Stimulated activated CD4-positive, alpha-beta T cell treated with anti-CD3 and anti-CD28 coated beads, Interleukin-4, amount 100 ng/mL, for 1 hour (primary cell): ENCODE measurements around the gene KIT.

Experiments
- DNase-seq: peaks from one replicate; pipeline ENCODE4 v3.0.0-alpha.2; 2020

The KIT gene

DNA sequence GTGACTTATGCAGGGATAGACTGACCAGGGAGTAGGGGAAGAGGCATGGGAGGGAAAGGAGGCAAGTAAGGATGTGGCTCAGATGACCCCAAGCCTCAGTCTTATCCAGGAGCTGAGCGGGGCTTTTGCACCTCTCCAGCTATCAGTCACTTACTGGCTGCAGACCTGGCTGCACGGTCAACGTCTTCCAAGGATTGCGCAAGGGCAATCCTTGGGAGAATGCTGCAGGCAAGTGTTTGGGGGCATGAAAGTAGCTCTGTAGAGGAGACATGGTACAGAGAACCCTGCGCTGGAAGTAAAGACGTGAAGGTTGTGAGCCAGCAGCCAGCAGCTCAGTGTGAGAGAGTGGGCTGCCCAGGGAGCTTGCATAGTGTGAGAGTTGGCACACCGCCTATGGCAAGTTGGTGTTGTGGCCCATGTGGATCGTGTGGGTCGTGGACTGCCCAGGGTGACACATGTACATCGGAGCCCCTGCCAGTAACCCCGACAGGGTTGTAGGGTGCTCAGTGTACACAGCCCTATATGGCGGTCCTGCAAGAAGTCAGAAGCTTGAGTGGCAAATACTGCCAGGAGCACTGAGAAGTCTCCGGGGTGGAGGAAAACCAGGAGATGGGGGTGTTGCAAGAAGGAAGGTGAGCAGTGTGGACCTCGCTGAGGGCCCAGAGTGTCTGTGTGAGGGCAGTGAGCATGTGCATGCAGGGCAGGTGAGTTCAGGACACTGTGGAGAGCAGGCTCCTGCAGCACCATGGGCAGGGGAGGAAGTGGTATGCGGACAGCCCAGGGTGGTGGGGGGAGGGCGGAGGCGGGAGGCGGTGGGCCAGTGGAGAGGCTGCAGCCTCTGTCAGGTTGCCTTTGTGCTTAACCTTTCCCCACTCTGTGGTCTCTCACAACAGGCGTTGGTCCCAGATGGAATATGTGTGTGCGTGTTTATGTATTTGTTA, 50.9 kb downstream of the KIT start:
- DNase-seq, result no peak

DNA sequence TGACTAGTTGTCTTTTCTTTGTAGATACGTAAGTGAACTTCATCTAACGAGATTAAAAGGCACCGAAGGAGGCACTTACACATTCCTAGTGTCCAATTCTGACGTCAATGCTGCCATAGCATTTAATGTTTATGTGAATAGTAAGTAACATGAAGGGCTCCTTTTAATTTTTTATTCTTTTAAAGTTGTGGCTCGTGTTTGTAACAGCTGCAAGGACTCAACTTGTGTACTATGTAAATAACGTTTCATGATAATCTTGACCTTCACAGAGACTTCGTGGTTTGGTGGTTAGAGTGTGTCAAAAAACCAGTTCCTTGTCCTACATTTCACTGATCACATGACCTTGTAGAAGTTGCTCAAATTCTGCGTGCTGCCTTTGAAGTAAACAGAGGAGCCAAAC, 51.6 kb downstream of the KIT start:
- DNase-seq, result no peak

DNA sequence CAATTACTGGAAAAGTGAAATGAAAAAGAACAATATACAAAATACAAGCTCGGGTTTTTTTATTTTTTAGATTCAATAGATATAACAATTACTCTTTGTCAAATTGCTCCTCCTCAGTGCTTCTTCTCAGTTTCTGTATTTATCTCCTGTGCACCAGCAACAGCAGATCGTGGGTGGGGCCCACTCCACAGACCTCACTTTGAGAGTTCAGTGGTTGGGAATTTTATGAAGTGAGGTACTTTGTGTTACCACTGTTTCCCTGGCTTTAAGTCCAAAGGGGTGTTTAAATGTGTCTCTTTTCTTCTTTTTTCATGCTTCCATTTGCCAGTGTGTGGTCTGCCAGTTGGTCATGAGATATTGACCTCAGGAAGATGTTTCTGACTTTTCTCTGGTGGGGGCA, 54.4 kb downstream of the KIT start:
- DNase-seq, result no peak

- no peak for DNase-seq
Measured at GRCh38 chr4:54714631-54715030, 56.9 kb downstream of the KIT start.

DNA sequence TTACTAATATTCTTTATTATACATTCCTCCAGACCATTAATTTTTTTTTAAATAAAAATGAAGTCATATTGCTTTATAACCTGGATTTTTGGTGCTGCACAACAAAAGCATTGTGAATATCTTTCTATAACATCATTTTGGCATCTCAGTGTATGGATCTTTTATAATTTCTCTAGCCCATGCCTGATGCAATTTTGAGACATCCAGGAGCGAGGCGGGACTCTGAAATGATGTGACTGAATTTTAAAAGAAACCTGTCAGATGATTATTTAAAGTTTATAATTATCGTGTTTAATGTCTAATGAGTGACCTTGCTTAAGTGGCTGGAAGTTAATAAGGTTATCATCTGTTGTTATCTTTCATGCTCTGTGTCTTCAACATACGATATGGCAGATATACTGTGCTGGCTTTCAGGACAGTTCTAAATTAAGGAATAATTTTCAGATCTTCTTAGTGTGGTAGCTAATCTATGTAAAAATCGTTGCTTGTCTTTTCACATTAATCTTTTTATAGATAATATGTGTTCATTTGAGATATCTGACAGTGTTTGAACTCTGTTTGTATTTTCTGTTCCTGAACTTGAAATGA, 58.8 kb downstream of the KIT start:
- no peak for DNase-seq

- DNase-seq, result no peak
Measured at GRCh38 chr4:54717694-54718093, 59.9 kb downstream of the KIT start.

GRCh38 chr4:54719378-54719777, 61.6 kb downstream of the KIT start:
- DNase-seq, result no peak

DNA sequence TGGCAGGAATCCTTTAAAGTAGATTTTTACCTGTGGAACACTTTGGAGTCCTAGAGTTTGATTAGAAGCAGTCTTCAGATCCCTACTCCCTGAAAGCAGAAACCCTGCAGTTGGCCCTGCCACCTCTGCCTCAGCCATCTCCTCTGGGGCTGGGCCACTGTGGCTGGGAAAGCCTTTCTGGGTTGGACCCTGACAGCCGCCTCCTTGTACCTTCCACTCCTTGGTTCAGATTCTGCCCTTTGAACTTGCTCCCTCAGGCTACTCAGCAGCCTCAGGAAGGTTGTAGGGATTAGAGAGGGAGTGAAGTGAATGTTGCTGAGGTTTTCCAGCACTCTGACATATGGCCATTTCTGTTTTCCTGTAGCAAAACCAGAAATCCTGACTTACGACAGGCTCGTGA, 65.5 kb downstream of the KIT start:
- no peak for DNase-seq

DNA sequence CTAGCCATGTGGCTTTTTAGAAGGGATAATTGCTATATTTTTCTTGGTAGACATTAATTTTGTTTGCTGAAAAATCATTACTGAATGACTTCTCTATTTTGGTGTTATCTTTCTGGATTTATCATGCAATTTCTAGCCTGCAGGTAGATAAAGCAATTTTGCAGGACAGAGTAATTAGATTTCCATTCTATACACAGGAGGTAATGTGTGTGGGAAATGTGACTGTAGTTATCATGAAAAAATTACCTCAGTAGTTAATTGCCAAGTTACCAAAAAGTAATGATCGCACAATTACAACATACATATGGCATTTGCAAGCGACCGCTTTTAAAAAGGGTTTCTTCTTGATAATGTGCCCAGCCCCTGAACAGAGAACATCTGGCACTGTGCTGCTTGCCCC, 66.1 kb downstream of the KIT start:
- DNase-seq, result no peak

GRCh38 chr4:54726907-54727306, 69.2 kb downstream of the KIT start:
- DNase-seq, result no peak

DNA sequence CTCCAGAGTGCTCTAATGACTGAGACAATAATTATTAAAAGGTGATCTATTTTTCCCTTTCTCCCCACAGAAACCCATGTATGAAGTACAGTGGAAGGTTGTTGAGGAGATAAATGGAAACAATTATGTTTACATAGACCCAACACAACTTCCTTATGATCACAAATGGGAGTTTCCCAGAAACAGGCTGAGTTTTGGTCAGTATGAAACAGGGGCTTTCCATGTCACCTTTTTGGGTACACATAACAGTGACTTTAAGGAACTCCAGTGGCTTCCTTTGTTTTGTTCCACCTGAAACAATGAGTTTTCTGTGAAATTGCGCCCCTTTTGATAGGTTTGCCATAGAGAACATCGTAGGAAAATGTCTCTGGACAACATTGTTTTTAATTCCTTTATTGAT, 69.6 kb downstream of the KIT start:
- no peak for DNase-seq

GRCh38 chr4:54728368-54728767, 70.6 kb downstream of the KIT start:
- no peak for DNase-seq

DNA sequence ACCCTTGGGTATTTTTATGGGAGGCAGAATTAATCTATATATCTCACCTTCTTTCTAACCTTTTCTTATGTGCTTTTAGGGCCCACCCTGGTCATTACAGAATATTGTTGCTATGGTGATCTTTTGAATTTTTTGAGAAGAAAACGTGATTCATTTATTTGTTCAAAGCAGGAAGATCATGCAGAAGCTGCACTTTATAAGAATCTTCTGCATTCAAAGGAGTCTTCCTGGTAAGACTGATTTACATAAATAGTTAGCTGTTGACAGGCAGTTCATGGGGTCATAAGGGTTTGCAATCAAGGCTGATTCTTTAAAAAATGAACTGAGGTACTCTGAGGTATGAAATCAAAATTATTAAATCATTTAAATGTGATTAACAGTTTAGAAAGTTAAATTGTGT, 71.5 kb downstream of the KIT start:
- DNase-seq, result no peak

- no peak for DNase-seq
Measured at GRCh38 chr4:54730581-54730980, 72.8 kb downstream of the KIT start.

GRCh38 chr4:54731552-54731951, 73.8 kb downstream of the KIT start:
- no peak for DNase-seq

GRCh38 chr4:54731976-54732375, 74.2 kb downstream of the KIT start:
- DNase-seq, result no peak

DNA sequence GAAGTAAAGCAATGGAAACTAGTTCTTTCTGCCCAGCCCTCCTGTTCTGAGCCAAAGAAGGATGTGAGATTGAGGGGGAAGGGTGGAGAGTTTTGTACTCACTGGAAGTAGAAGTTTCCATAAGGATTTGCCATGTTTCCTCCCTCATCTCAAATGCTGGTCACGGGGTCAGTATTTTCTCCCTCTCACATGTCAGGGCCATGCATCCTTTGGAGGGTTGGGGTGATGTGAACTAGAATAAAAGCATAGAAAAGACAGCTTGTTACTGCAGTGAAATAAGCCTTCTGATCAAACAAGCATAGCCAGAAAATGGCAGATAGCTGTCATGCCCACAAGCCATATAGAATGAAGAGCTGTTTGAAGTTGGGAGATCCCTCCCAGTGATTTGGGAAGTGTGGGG, 79.7 kb downstream of the KIT start:
- no peak for DNase-seq

- DNase-seq, result no peak
Measured at GRCh38 chr4:54741202-54741601, 83.4 kb downstream of the KIT start.

- DNase-seq, result no peak
Measured at GRCh38 chr4:54742636-54743399, 85.1 kb downstream of the KIT start.

DNA sequence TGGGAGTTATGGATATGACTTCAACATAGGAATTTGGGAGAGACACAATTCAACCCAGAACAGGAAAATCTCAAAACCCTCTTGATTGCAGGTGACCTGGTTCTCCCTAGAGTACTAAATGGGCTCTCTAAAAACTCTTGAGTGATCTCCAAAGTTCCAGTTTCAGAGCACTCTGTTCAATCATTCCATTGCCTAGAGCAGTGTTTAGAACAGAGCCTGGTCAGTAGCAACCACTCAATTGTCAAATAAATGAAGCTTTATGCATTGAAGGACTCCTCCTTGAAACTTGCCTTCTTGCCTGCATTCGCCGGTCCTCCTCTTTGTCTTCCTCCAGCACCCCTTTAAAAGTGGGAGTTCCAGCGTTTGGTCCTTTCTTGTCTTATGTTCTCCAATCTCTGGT, 85.8 kb downstream of the KIT start:
- no peak for DNase-seq

DNA sequence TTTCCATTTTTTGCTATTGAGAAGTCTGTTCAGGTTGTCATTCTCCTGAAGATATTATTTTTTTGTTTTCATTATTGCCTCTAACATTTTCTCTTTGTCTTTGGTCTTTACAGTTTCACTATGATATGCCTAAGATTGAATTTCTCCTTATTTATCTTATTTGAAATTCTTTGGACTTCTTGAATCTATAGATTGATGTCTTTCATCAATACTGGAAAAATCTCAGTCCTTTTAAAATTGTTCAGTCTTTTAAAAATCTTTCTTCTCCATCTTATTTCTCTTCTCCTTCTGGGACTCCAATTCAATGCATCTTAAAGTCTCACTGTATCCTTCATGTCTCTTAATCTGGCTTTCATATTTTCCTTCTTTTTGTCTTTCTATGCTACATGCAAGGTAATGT, 86.7 kb downstream of the KIT start:
- DNase-seq, result no peak

DNA sequence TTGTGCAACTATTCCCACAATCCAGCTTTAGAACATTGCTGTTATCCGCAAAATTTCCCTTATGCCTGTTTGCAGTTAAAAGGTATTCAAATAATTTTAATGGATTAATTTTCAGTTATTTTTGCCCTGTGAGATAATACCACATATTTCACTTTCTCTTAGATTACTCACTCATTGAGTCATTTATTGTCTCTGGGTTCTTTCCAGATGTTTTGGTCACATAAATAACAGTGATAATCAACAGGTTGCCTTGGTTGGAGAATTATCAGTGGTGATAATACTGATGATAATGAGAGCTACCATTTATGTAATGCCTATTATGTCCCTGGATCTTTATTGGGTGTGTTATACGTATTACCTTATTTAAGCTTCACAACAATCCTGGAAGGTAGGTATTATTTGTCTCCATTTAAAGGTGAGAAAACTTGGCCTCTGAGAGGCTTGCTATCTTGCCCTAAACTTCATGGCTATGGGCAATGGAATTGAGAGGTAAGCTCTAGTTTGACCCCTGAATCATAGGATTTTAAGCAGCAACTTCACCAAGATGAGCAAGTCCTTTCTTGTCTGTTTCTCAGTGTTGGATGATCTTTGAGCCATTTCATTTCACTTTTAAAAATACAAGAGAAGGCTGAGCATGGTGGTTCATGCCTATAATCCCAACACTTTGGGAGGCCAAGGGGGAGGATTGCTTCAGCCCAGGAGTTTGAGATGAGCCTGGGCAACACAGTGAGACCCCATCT, 87.4 kb downstream of the KIT start:
- DNase-seq, result no peak

DNA sequence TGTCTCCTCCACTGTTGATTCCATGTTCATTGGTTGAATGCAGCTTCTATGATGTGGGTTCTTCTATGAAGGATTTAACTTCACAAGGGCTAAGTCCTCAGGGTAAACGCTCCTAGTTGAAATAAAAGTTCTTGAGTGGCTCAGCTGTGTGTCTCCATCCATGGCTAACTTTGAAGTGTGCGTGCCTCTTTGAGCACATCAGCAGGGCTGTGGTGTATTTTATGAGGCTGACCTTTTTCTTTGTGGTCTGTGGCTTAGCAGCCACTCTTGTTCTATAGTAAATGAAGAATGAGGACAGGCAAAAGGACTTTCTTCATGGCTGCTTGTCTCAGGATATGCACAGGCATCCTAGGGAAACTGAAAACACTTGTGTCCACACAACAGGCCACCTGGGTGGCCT, 88.5 kb downstream of the KIT start:
- DNase-seq, result no peak
